ENCODE results near the gene PPFIBP1.
"Not testable (repeated sequence)": the region's sequence is repeated elsewhere in the genome, so short reads cannot be mapped to it uniquely, and the experiment has no call there.

PPFIBP1 gene

GRCh38 chr12:27631813-27632491, 107.9 kb downstream of the PPFIBP1 start:
- no peak for DNase-seq

GRCh38 chr12:27635349-27635972, 111.5 kb downstream of the PPFIBP1 start:
- DNase-seq: no peak

- DNase-seq: not testable (repeated sequence)
Measured at GRCh38 chr12:27636569-27636968, 112.6 kb downstream of the PPFIBP1 start.

- no peak for DNase-seq
Measured at GRCh38 chr12:27637524-27637923, 113.5 kb downstream of the PPFIBP1 start.

- DNase-seq: no peak
Measured at GRCh38 chr12:27639265-27639664, 115.3 kb downstream of the PPFIBP1 start.

GRCh38 chr12:27640566-27641200, 116.7 kb downstream of the PPFIBP1 start:
- not testable (repeated sequence) for DNase-seq

- not testable (repeated sequence) for DNase-seq
Measured at GRCh38 chr12:27642361-27642760, 118.4 kb downstream of the PPFIBP1 start.

- not testable (repeated sequence) for DNase-seq
Measured at GRCh38 chr12:27642892-27643291, 118.9 kb downstream of the PPFIBP1 start.

- no peak for DNase-seq
Measured at GRCh38 chr12:27644158-27644845, 120.3 kb downstream of the PPFIBP1 start.

- no peak for DNase-seq
Measured at GRCh38 chr12:27645671-27646070, 121.7 kb downstream of the PPFIBP1 start.

GRCh38 chr12:27646149-27646548, 122.1 kb downstream of the PPFIBP1 start:
- no peak for DNase-seq

GRCh38 chr12:27650011-27650410, 126.0 kb downstream of the PPFIBP1 start:
- no peak for DNase-seq

- DNase-seq: no peak
Measured at GRCh38 chr12:27651201-27651600, 127.2 kb downstream of the PPFIBP1 start.

- DNase-seq: peak; percentile 40
Measured at GRCh38 chr12:27652174-27652763, 128.3 kb downstream of the PPFIBP1 start.

- DNase-seq: no peak
Measured at GRCh38 chr12:27653661-27654060, 129.7 kb downstream of the PPFIBP1 start.

- not testable (repeated sequence) for DNase-seq
Measured at GRCh38 chr12:27655476-27655875, 131.5 kb downstream of the PPFIBP1 start.

GRCh38 chr12:27657296-27657695, 133.3 kb downstream of the PPFIBP1 start:
- no peak for DNase-seq

GRCh38 chr12:27665704-27666103, 141.7 kb downstream of the PPFIBP1 start:
- no peak for DNase-seq

GRCh38 chr12:27666510-27666909, 142.5 kb downstream of the PPFIBP1 start:
- DNase-seq: no peak

- DNase-seq: no peak
Measured at GRCh38 chr12:27667540-27667939, 143.5 kb downstream of the PPFIBP1 start.

- DNase-seq: no peak
Measured at GRCh38 chr12:27672051-27672450, 148.0 kb downstream of the PPFIBP1 start.

GRCh38 chr12:27672643-27673042, 148.6 kb downstream of the PPFIBP1 start:
- DNase-seq: no peak

GRCh38 chr12:27673101-27673718, 149.2 kb downstream of the PPFIBP1 start:
- DNase-seq: no peak

Measured in CD4-positive, alpha-beta T cell treated with Interleukin-21 for 1 hour (primary cell).